H1 (cell line): ENCODE results near the gene SLC2A1. TPM values are rescaled to one million over a fixed set of nuclear protein-coding genes. Genes with fewer than 3 reads are reported as not detected.

Experiments used
- CTCF ChIA-PET: fragments of 300-600 bp; sonication (Branson Sonifier 250); formaldehyde crosslinking; loops from one replicate; lab custom pipeline; 2021; ENCODE audit not compliant: partially characterized antibody; lab: Charles Lee
- POLR2A ChIA-PET: fragments of 300-600 bp; sonication (Branson Sonifier 250); formaldehyde crosslinking; loops from one replicate; lab custom pipeline; 2021; ENCODE audit warnings: inconsistent platforms; ENCODE audit not compliant: partially characterized antibody; lab: Charles Lee
- DNase-seq, 2 experiments: peaks; one replicate each; pipeline versions ENCODE4 v3.0.0 to v3.0.0-alpha.2; 2010 to 2022; ENCODE audit warnings: low spot score in 2 of 2, low read depth in 1 of 2, mixed read lengths in 1 of 2
- FAIRE-seq: peaks from 2 replicates; lab custom pipeline; 2011; peaks lifted over from hg19 to GRCh38; lab: Jason Lieb, UNC
- H2AFZ ChIP-seq: 2 replicates; pipeline ENCODE4 v1.8.1; 2012; ENCODE audit warnings: low read length, inconsistent platforms
- H2AK5ac ChIP-seq: 2 replicates; pipeline ENCODE4 v1.6.1; 2013; ENCODE audit warnings: low read depth, low read length
- H2BK120ac ChIP-seq: replicated peaks from 2 replicates; pipeline ENCODE3; 2013; ENCODE audit warnings: low read depth, low read length, inconsistent platforms
- H2BK12ac ChIP-seq: 2 replicates; pipeline ENCODE4 v1.6.1; 2013; ENCODE audit warnings: low read depth, low read length
- H2BK15ac ChIP-seq: 2 replicates; pipeline ENCODE4 v1.6.1; 2013; ENCODE audit warnings: low read length
- H2BK20ac ChIP-seq: 2 replicates; pipeline ENCODE4 v1.6.1; 2013; ENCODE audit warnings: low read length
- H2BK5ac ChIP-seq: 2 replicates; pipeline ENCODE4 v1.6.1; 2013; ENCODE audit warnings: low read depth, low read length
- H3K14ac ChIP-seq: 2 replicates; pipeline ENCODE4 v1.6.1; 2013; ENCODE audit warnings: inconsistent platforms; ENCODE audit not compliant: insufficient read length
- H3K18ac ChIP-seq: 2 replicates; pipeline ENCODE4 v1.6.1; 2013; ENCODE audit warnings: low read length; ENCODE audit errors: extremely low read depth
- H3K23ac ChIP-seq: 2 replicates; pipeline ENCODE4 v1.6.1; 2013; ENCODE audit warnings: inconsistent platforms; ENCODE audit not compliant: insufficient read length
- H3K23me2 ChIP-seq: 2 replicates; pipeline ENCODE4 v1.6.1; 2013; ENCODE audit warnings: low read depth, low read length
- H3K27ac ChIP-seq: 2 replicates; pipeline ENCODE4 v1.6.1; 2011; ENCODE audit warnings: low read depth, low read length, inconsistent platforms
- H3K27me3 ChIP-seq, 4 experiments: replicated peaks in 1 of 4; 1 replicate in 1 of 4; 2 replicates in 3 of 4; pipeline versions ENCODE4 v1.6.1 to v1.8.1; 2011 to 2013; ENCODE audit warnings: low read length in 3 of 4, mild to moderate bottlenecking in 3 of 4, inconsistent platforms in 2 of 4, mixed read lengths in 2 of 4, moderate library complexity in 1 of 4; ENCODE audit not compliant: control insufficient read depth in 3 of 4, insufficient read depth in 3 of 4; ENCODE audit errors: extremely low read depth in 1 of 4
- H3K36me3 ChIP-seq, 4 experiments: 2 replicates each; pipeline versions ENCODE4 v1.6.1 to v1.8.1; 2011 to 2013; ENCODE audit warnings: mild to moderate bottlenecking in 4 of 4, low read length in 3 of 4, moderate library complexity in 2 of 4, control low read depth in 1 of 4, inconsistent platforms in 1 of 4; ENCODE audit not compliant: insufficient read depth in 4 of 4, control insufficient read depth in 2 of 4
- H3K4ac ChIP-seq: replicated peaks from 2 replicates; pipeline ENCODE3; 2013; ENCODE audit warnings: low read length, low read depth, mixed read lengths, inconsistent platforms; ENCODE audit not compliant: insufficient read length
- H3K4me1 ChIP-seq, 4 experiments: replicated peaks in 1 of 4; 1 replicate in 1 of 4; 2 replicates in 3 of 4; pipeline versions ENCODE4 v1.6.1 to v1.8.1; 2011 to 2013; ENCODE audit warnings: low read length in 3 of 4, inconsistent platforms in 2 of 4, mixed read lengths in 1 of 4; ENCODE audit not compliant: insufficient read depth in 4 of 4, control insufficient read depth in 3 of 4
- H3K4me2 ChIP-seq, 2 experiments: 2 replicates each; pipeline versions ENCODE4 v1.6.1 to v1.8.1; 2011 to 2013; ENCODE audit warnings: low read depth in 2 of 2, low read length in 2 of 2, control low read depth in 1 of 2, inconsistent platforms in 1 of 2, mild to moderate bottlenecking in 1 of 2; ENCODE audit not compliant: insufficient read depth in 1 of 2
- H3K4me3 ChIP-seq, 4 experiments: fragments of 200-600, 300-600 bp in 1 of 4; sonication (generic), shearing (Covaris generic), sonication (Bioruptor Twin) in 1 of 4; 2 replicates each; pipeline versions ENCODE4 v1.5.1 to v1.8.1; 2011 to 2016; ENCODE audit warnings: low read length in 4 of 4, low read depth in 3 of 4, control low read depth in 2 of 4, inconsistent platforms in 2 of 4, mild to moderate bottlenecking in 2 of 4, mixed read lengths in 1 of 4, moderate library complexity in 1 of 4; ENCODE audit not compliant: insufficient read depth in 2 of 4; ENCODE audit errors: extremely low read depth in 1 of 4
- H3K56ac ChIP-seq: replicated peaks from 2 replicates; pipeline ENCODE3; 2013; ENCODE audit warnings: low read depth, mild to moderate bottlenecking, mixed read lengths, low read length, inconsistent platforms; ENCODE audit not compliant: insufficient read length
- H3K79me1 ChIP-seq: 2 replicates; pipeline ENCODE4 v1.6.1; 2013; ENCODE audit warnings: low read depth, low read length, control low read depth
- H3K79me2 ChIP-seq, 2 experiments: 2 replicates each; pipeline versions ENCODE4 v1.6.1 to v1.8.1; 2012 to 2013; ENCODE audit warnings: low read length in 2 of 2, mild to moderate bottlenecking in 2 of 2, inconsistent platforms in 1 of 2; ENCODE audit not compliant: insufficient read depth in 2 of 2, control insufficient read depth in 1 of 2
- H3K9ac ChIP-seq, 4 experiments: replicated peaks in 1 of 4; 1 replicate in 1 of 4; 2 replicates in 3 of 4; pipeline versions ENCODE4 v1.6.1 to v1.8.1; 2011 to 2013; ENCODE audit warnings: low read depth in 3 of 4, low read length in 3 of 4, control low read depth in 2 of 4, mild to moderate bottlenecking in 2 of 4, moderate library complexity in 2 of 4, inconsistent platforms in 1 of 4; ENCODE audit errors: extremely low read depth in 1 of 4
- H3K9me3 ChIP-seq, 2 experiments: 2 replicates each; pipeline versions ENCODE4 v1.6.1 to v1.8.1; 2012 to 2013; ENCODE audit warnings: mild to moderate bottlenecking in 2 of 2, moderate library complexity in 2 of 2, control low read depth in 1 of 2, inconsistent platforms in 1 of 2, low read depth in 1 of 2, low read length in 1 of 2, mixed read lengths in 1 of 2; ENCODE audit not compliant: insufficient read depth in 2 of 2
- H4K20me1 ChIP-seq, 2 experiments: replicated peaks in 1 of 2; 2 replicates each; pipeline versions ENCODE3 to v1.8.1; 2011 to 2013; ENCODE audit warnings: inconsistent platforms in 2 of 2, low read length in 2 of 2, mild to moderate bottlenecking in 1 of 2; ENCODE audit not compliant: insufficient read depth in 2 of 2, control insufficient read depth in 1 of 2
- H4K5ac ChIP-seq: 2 replicates; pipeline ENCODE4 v1.6.1; 2013; ENCODE audit warnings: low read length, low read depth, mixed read lengths, inconsistent platforms; ENCODE audit not compliant: insufficient read length
- H4K8ac ChIP-seq: 2 replicates; pipeline ENCODE4 v1.8.0; 2013; ENCODE audit warnings: mild to moderate bottlenecking, moderate library complexity, low read length, inconsistent platforms; ENCODE audit not compliant: insufficient read depth; ENCODE audit errors: extremely low read depth
- H4K91ac ChIP-seq: replicated peaks from 2 replicates; pipeline ENCODE3; 2013; ENCODE audit warnings: low read length, mixed read lengths, inconsistent platforms; ENCODE audit not compliant: insufficient read length
- POLR2AphosphoS5 ChIP-seq: IDR thresholded peaks from 2 replicates; pipeline ENCODE4 v1.6.1; 2011; ENCODE audit warnings: low read depth, low read length
- POU5F1 ChIP-seq: IDR thresholded peaks from 2 replicates; pipeline ENCODE4 v1.6.1; 2011; ENCODE audit warnings: low read depth, mild to moderate bottlenecking, low read length, moderate library complexity
- WGBS, 2 experiments: shearing (Covaris generic) in 1 of 2; methylation state at CpG; one replicate each; pipeline versions ENCODE4 v1.1.6 to v1.1.7; 2013 to 2015; ENCODE audit warnings: low lambda C conversion rate in 2 of 2, mixed read lengths in 2 of 2, inconsistent platforms in 1 of 2, low coverage in 1 of 2, missing lambda C conversion rate in 1 of 2; ENCODE audit not compliant: insufficient replicate concordance in 2 of 2, insufficient coverage in 1 of 2, insufficient read length in 1 of 2; ENCODE audit errors: extremely low coverage in 1 of 2, missing lambda C conversion rate in 1 of 2; 5-methylcytosine and 5-hydroxymethylcytosine counted together
- polyA plus RNA-seq, 7 experiments: library from polyadenylated mRNA; depleted of rRNA in 3 of 7; stranded (reverse) in 5 of 7; unstranded in 2 of 7; fragments of >200 nt in 5 of 7; fragments of 200-250 nt in 2 of 7; gene quantifications; 1 replicate in 5 of 7; 2 replicates in 1 of 7; 4 replicates in 1 of 7; pipeline versions ENCODE4 v1.2.1 to v1.2.3, GENCODE V29; 2011 to 2013; ENCODE audit warnings: missing spikeins in 2 of 7, mixed read lengths in 2 of 7
- total RNA-seq: library from RNA; stranded (reverse); fragmentation: NEBNext Ultra II Directional; extraction: Animal tissue kit (Norgen Biotek cat#: 25700); gene quantifications from 2 replicates; pipeline ENCODE4 v1.2.1, GENCODE V29; 2021

SLC2A1 gene
- total and polyA plus RNA-seq, 2 of the 8 experiments (the other 6 are each of a cell fraction or from before 2014, with no cell fraction given) = 230 to 308 TPM

GRCh38 chr1:42937141-42937696 lies 21.4 kb downstream of the SLC2A1 start:
- ChIA-PET CTCF (interaction anchor here (0.6 to 4.8 kb wide), 9 partner anchors 10 to 159 kb away, joined by 3 to 48 read pairs (median 5); no protein-coding TSS in a partner anchor), POLR2A (interaction anchor here (0.8 to 5.1 kb wide), 9 partner anchors 10 to 134 kb away, joined by 3 to 40 read pairs (median 6); no protein-coding TSS in a partner anchor)
- no peaks in the 10 kb centered on the region for H3K23me2 ChIP-seq
- peaks cover 3 to 36% (median 17%) of the 10 kb centered on the region in 4 experiments for H3K4me1 ChIP-seq
- peaks cover 42 to 87% (median 64%) of the 10 kb centered on the region in 4 experiments for H3K36me3 ChIP-seq
- no peak overlapping the region for H4K5ac ChIP-seq
- H3K79me1 ChIP-seq = peaks cover 32% of the 10 kb centered on the region
- H2BK5ac ChIP-seq = peak overlapping the region; percentile 13; the same call in 1 of the 2 replicates
- WGBS, 2 experiments = 88% methylated on average over 6 of the region's 6 CpGs; no CpG with 5 or more reads in 1 of the 2 experiments
- H2BK15ac ChIP-seq = no peak overlapping the region
- no peak overlapping the region for H2BK20ac ChIP-seq
- H3K9me3 ChIP-seq = no peaks in the 10 kb centered on the region
- peaks cover 11 to 100% of the 10 kb centered on the region in 2 experiments; a peak in 3 of 4 replicates for H3K79me2 ChIP-seq
- DNase-seq (no peak), FAIRE-seq (no peak)
- H3K27ac ChIP-seq = no peak overlapping the region
- no peak overlapping the region for H3K4me3 ChIP-seq
- peaks cover 65 to 81% of the 10 kb centered on the region in 2 experiments for H4K20me1 ChIP-seq
- no peak overlapping the region for H3K23ac ChIP-seq
- H2AFZ ChIP-seq = no peak overlapping the region
- H3K4ac ChIP-seq = no peak overlapping the region
- 0 out of 4 replicates have a peak overlapping the region, but pooled peaks have one; percentile 3 to 18 for H3K4me2 ChIP-seq
- no peak overlapping the region for H2BK12ac ChIP-seq
- H4K91ac ChIP-seq = no peak overlapping the region
- H3K27me3 ChIP-seq = no peaks in the 10 kb centered on the region
- TF ChIP-seq POU5F1 = no peak
- peak; percentile 59 for TF ChIP-seq POLR2AphosphoS5
- no peak overlapping the region for H2AK5ac ChIP-seq
- no peak overlapping the region for H4K8ac ChIP-seq
- no peak overlapping the region for H3K18ac ChIP-seq
- H3K9ac ChIP-seq = peak overlapping the region in 1 of 4 experiments; percentile 37; a peak in 1 of 7 replicates
- H3K56ac ChIP-seq = no peak overlapping the region
- no peak overlapping the region for H3K14ac ChIP-seq
- H2BK120ac ChIP-seq = no peak overlapping the region
